Stimulated activated naive B cell treated with anti-CD40 and anti-IgM and Interleukin-4, amounts not matched to agents 10 μg/mL and 1 μg/mL and 100 μg/mL, for 72 hours (primary cell): Measurements from ENCODE around the gene HDAC9.

Experiments used
- ATAC-seq, 2 donors: fragments of 150-1000 bp; cut with Tn5 transposase; replicated peaks; 2 replicates each; pipeline ENCODE4 v1.10.0; 2021; ENCODE audit warnings: moderate library complexity in 1 of 2
- DNase-seq: peaks from one replicate; pipeline ENCODE4 v3.0.0; 2021
- H3K27ac Mint-ChIP-seq: one replicate; pipeline ENCODE4 v1.8.0; 2022; ENCODE audit warnings: mild to moderate bottlenecking, mixed read lengths
- H3K27me3 Mint-ChIP-seq, 2 donors: one replicate each; pipeline ENCODE4 v1.8.0; 2022; ENCODE audit warnings: mixed read lengths in 2 of 2
- H3K36me3 Mint-ChIP-seq, 2 donors: one replicate each; pipeline ENCODE4 v1.8.0; 2022; ENCODE audit warnings: mixed read lengths in 2 of 2, mild to moderate bottlenecking in 1 of 2
- H3K4me1 Mint-ChIP-seq, 2 donors: one replicate each; pipeline ENCODE4 v1.8.0; 2022; ENCODE audit warnings: mixed read lengths in 2 of 2, mild to moderate bottlenecking in 1 of 2
- H3K4me3 Mint-ChIP-seq, 2 donors: one replicate each; pipeline ENCODE4 v1.8.0; 2022; ENCODE audit warnings: mild to moderate bottlenecking in 2 of 2, mixed read lengths in 2 of 2, moderate library complexity in 1 of 2
- H3K9me3 Mint-ChIP-seq, 2 donors: one replicate each; pipeline ENCODE4 v1.8.0; 2022; ENCODE audit warnings: mixed read lengths in 2 of 2, mild to moderate bottlenecking in 1 of 2

The HDAC9 gene

GRCh38 chr7:18580950-18581349 lies 85.4 kb downstream of the HDAC9 start:
- peaks cover 32 to 46% of the 10 kb centered on the region in 2 donors for H3K36me3 Mint-ChIP-seq
- peaks cover 0 to 1% of the 10 kb centered on the region in 2 donors for H3K9me3 Mint-ChIP-seq
- peaks cover 26 to 47% of the 10 kb centered on the region in 2 donors for H3K4me1 Mint-ChIP-seq
- ATAC-seq (no peak), DNase-seq (no peak)
- H3K4me3 Mint-ChIP-seq = no peak overlapping the region
- H3K27ac Mint-ChIP-seq = no peak overlapping the region
- no peaks in the 10 kb centered on the region for H3K27me3 Mint-ChIP-seq

- ATAC-seq (no peak), DNase-seq (no peak)
- H3K36me3 Mint-ChIP-seq = peaks cover 18 to 28% of the 10 kb centered on the region in 2 donors
- peaks cover 10 to 24% of the 10 kb centered on the region in 2 donors for H3K4me1 Mint-ChIP-seq
- no peaks in the 10 kb centered on the region for H3K9me3 Mint-ChIP-seq
- H3K4me3 Mint-ChIP-seq = no peak overlapping the region
- H3K27me3 Mint-ChIP-seq = no peaks in the 10 kb centered on the region
- no peak overlapping the region for H3K27ac Mint-ChIP-seq
Observed at GRCh38 chr7:18583305-18583704, 87.8 kb downstream of the HDAC9 start.

- Mint-ChIP-seq H3K27ac (peak overlapping the region; percentile 7), H3K4me1 (peaks cover 13 to 35% of the 10 kb centered on the region in 2 donors), H3K27me3 (no peaks in the 10 kb centered on the region), H3K9me3 (peaks cover 0 to 1% of the 10 kb centered on the region in 2 donors), H3K4me3 (no peak overlapping the region), H3K36me3 (peaks cover 27 to 40% of the 10 kb centered on the region in 2 donors)
- ATAC-seq = no peak
- no peak for DNase-seq
Observed at GRCh38 chr7:18590241-18590640, 94.7 kb downstream of the HDAC9 start.

- no peak for ATAC-seq
- Mint-ChIP-seq H3K27ac (no peak overlapping the region), H3K4me3 (no peak overlapping the region), H3K27me3 (no peaks in the 10 kb centered on the region), H3K9me3 (peaks cover 0 to 1% of the 10 kb centered on the region in 2 donors), H3K4me1 (peaks cover 12 to 30% of the 10 kb centered on the region in 2 donors), H3K36me3 (peaks cover 26 to 37% of the 10 kb centered on the region in 2 donors)
- no peak for DNase-seq
Observed at GRCh38 chr7:18590744-18591340, 95.3 kb downstream of the HDAC9 start.

GRCh38 chr7:18593602-18594279 lies 98.2 kb downstream of the HDAC9 start:
- no peak overlapping the region for H3K4me3 Mint-ChIP-seq

GRCh38 chr7:18597754-18598153 lies 102.2 kb downstream of the HDAC9 start:
- no peak overlapping the region for H3K4me3 Mint-ChIP-seq
- no peak for DNase-seq
- ATAC-seq = no peak
- H3K27ac Mint-ChIP-seq = no peak overlapping the region
- peaks cover 45 to 60% of the 10 kb centered on the region in 2 donors for H3K36me3 Mint-ChIP-seq
- H3K27me3 Mint-ChIP-seq = no peaks in the 10 kb centered on the region
- peaks cover 2 to 7% of the 10 kb centered on the region in 2 donors for H3K4me1 Mint-ChIP-seq
- peaks cover 13 to 18% of the 10 kb centered on the region in 2 donors for H3K9me3 Mint-ChIP-seq

More at GRCh38 chr7:18593602-18594279, 98.2 kb downstream of the HDAC9 start:
- no peak for ATAC-seq
- H3K27me3 Mint-ChIP-seq = no peaks in the 10 kb centered on the region
- no peak overlapping the region for H3K27ac Mint-ChIP-seq
- peaks cover 9 to 26% of the 10 kb centered on the region in 2 donors for H3K4me1 Mint-ChIP-seq
- peaks cover 0 to 1% of the 10 kb centered on the region in 2 donors for H3K9me3 Mint-ChIP-seq
- H3K36me3 Mint-ChIP-seq = peaks cover 29 to 44% of the 10 kb centered on the region in 2 donors
- DNase-seq = no peak

- H3K36me3 Mint-ChIP-seq = peaks cover 44 to 52% of the 10 kb centered on the region in 2 donors
- H3K27ac Mint-ChIP-seq = no peak overlapping the region
- ATAC-seq (no peak), DNase-seq (no peak)
- H3K27me3 Mint-ChIP-seq = no peaks in the 10 kb centered on the region
- H3K9me3 Mint-ChIP-seq = peaks cover 21% of the 10 kb centered on the region in 2 donors
- no peak overlapping the region for H3K4me3 Mint-ChIP-seq
- peaks cover 0 to 9% of the 10 kb centered on the region in 2 donors for H3K4me1 Mint-ChIP-seq
Observed at GRCh38 chr7:18607025-18607424, 111.5 kb downstream of the HDAC9 start.

GRCh38 chr7:18610331-18610948 lies 114.9 kb downstream of the HDAC9 start:
- Mint-ChIP-seq H3K36me3 (peaks cover 33 to 38% of the 10 kb centered on the region in 2 donors), H3K4me3 (no peak overlapping the region), H3K27ac (no peak overlapping the region), H3K9me3 (peaks cover 0 to 2% of the 10 kb centered on the region in 2 donors), H3K27me3 (no peaks in the 10 kb centered on the region), H3K4me1 (peaks cover 4 to 27% of the 10 kb centered on the region in 2 donors)
- no peak for ATAC-seq
- no peak for DNase-seq

- Mint-ChIP-seq H3K4me3 (no peak overlapping the region), H3K9me3 (no peaks in the 10 kb centered on the region), H3K27ac (no peak overlapping the region), H3K4me1 (peaks cover 6 to 27% of the 10 kb centered on the region in 2 donors), H3K27me3 (no peaks in the 10 kb centered on the region), H3K36me3 (peaks cover 44 to 50% of the 10 kb centered on the region in 2 donors)
- no peak for ATAC-seq
- DNase-seq = no peak
Observed at GRCh38 chr7:18614841-18615240, 119.3 kb downstream of the HDAC9 start.

- H3K27me3 Mint-ChIP-seq = no peaks in the 10 kb centered on the region
- ATAC-seq (no peak), DNase-seq (no peak)
- no peaks in the 10 kb centered on the region for H3K9me3 Mint-ChIP-seq
- peaks cover 2 to 3% of the 10 kb centered on the region in 2 donors for H3K4me1 Mint-ChIP-seq
- H3K4me3 Mint-ChIP-seq = no peak overlapping the region
- H3K27ac Mint-ChIP-seq = no peak overlapping the region
- H3K36me3 Mint-ChIP-seq = peaks cover 37 to 48% of the 10 kb centered on the region in 2 donors
Observed at GRCh38 chr7:18619311-18619710, 123.8 kb downstream of the HDAC9 start.

- peaks cover 30 to 49% of the 10 kb centered on the region in 2 donors for H3K36me3 Mint-ChIP-seq
- H3K27ac Mint-ChIP-seq = no peak overlapping the region
- no peaks in the 10 kb centered on the region for H3K27me3 Mint-ChIP-seq
- no peak for ATAC-seq
- no peak for DNase-seq
- no peaks in the 10 kb centered on the region for H3K9me3 Mint-ChIP-seq
- H3K4me1 Mint-ChIP-seq = peaks cover 2 to 12% of the 10 kb centered on the region in 2 donors
- no peak overlapping the region for H3K4me3 Mint-ChIP-seq
Observed at GRCh38 chr7:18623389-18623788, 127.8 kb downstream of the HDAC9 start.

- Mint-ChIP-seq H3K9me3 (no peaks in the 10 kb centered on the region), H3K4me3 (no peak overlapping the region), H3K27ac (peak overlapping the region; percentile 81), H3K27me3 (no peaks in the 10 kb centered on the region), H3K4me1 (peaks cover 2 to 12% of the 10 kb centered on the region in 2 donors), H3K36me3 (peaks cover 26 to 45% of the 10 kb centered on the region in 2 donors)
- DNase-seq = no peak
- ATAC-seq = no peak
Observed at GRCh38 chr7:18624459-18624858, 128.9 kb downstream of the HDAC9 start.

- H3K36me3 Mint-ChIP-seq = peaks cover 25 to 40% of the 10 kb centered on the region in 2 donors
- no peaks in the 10 kb centered on the region for H3K9me3 Mint-ChIP-seq
- ATAC-seq (no peak), DNase-seq (no peak)
- H3K27me3 Mint-ChIP-seq = no peaks in the 10 kb centered on the region
- H3K4me3 Mint-ChIP-seq = no peak overlapping the region
- no peak overlapping the region for H3K27ac Mint-ChIP-seq
- H3K4me1 Mint-ChIP-seq = peaks cover 2 to 12% of the 10 kb centered on the region in 2 donors
Observed at GRCh38 chr7:18626086-18626485, 130.5 kb downstream of the HDAC9 start.

GRCh38 chr7:18626717-18627116 lies 131.2 kb downstream of the HDAC9 start:
- Mint-ChIP-seq H3K36me3 (peaks cover 24 to 38% of the 10 kb centered on the region in 2 donors), H3K4me3 (no peak overlapping the region), H3K9me3 (no peaks in the 10 kb centered on the region), H3K4me1 (peaks cover 2 to 12% of the 10 kb centered on the region in 2 donors), H3K27ac (no peak overlapping the region), H3K27me3 (no peaks in the 10 kb centered on the region)
- DNase-seq (no peak), ATAC-seq (no peak)
